Osteoblast (primary cell): ENCODE results near the gene BSND. TPM values are rescaled to one million over a fixed set of nuclear protein-coding genes. Genes with fewer than 3 reads are reported as not detected.

Source experiments
- DNase-seq: peaks from one replicate; pipeline ENCODE4 v3.0.0; 2011; ENCODE audit warnings: low spot score, mixed read lengths; ENCODE audit not compliant: insufficient read length; ENCODE audit errors: missing footprints
- H2AFZ ChIP-seq: 2 replicates; pipeline ENCODE4 v1.6.0; 2011; ENCODE audit warnings: mild to moderate bottlenecking, low read length
- H3K27ac ChIP-seq: 2 replicates; pipeline ENCODE4 v1.5.1; 2011; ENCODE audit warnings: mild to moderate bottlenecking, low read depth, low read length, moderate library complexity
- H3K27me3 ChIP-seq: 2 replicates; pipeline ENCODE4 v1.6.0; 2012; ENCODE audit warnings: mild to moderate bottlenecking, control low read depth, inconsistent platforms, low read length, moderate library complexity; ENCODE audit not compliant: insufficient read depth
- H3K36me3 ChIP-seq: 2 replicates; pipeline ENCODE4 v1.5.1; 2011; ENCODE audit warnings: mild to moderate bottlenecking, low read length, control low read depth, moderate library complexity; ENCODE audit not compliant: insufficient read depth
- H3K4me1 ChIP-seq: 2 replicates; pipeline ENCODE4 v1.5.1; 2011; ENCODE audit warnings: mild to moderate bottlenecking, low read length, control low read depth, moderate library complexity; ENCODE audit not compliant: insufficient read depth
- H3K4me2 ChIP-seq: 2 replicates; pipeline ENCODE4 v1.6.0; 2011; ENCODE audit warnings: mild to moderate bottlenecking, low read length; ENCODE audit not compliant: insufficient read depth
- H3K4me3 ChIP-seq: fragments of 200-600 bp; sonication (generic); 3 replicates; pipeline ENCODE4 v1.5.1; 2012; ENCODE audit warnings: mild to moderate bottlenecking, low read length, inconsistent platforms; ENCODE audit not compliant: insufficient read depth
- H3K79me2 ChIP-seq: 2 replicates; pipeline ENCODE4 v1.6.0; 2012; ENCODE audit warnings: mild to moderate bottlenecking, low read length, control low read depth, inconsistent platforms; ENCODE audit not compliant: insufficient read depth
- H3K9me3 ChIP-seq: 2 replicates; pipeline ENCODE4 v1.5.1; 2011; ENCODE audit warnings: low read depth, low read length, control low read depth
- H4K20me1 ChIP-seq: 2 replicates; pipeline ENCODE4 v1.6.0; 2012; ENCODE audit warnings: mild to moderate bottlenecking, low read length, control low read depth; ENCODE audit not compliant: insufficient read depth
- CTCF ChIP-seq: IDR thresholded peaks from 2 replicates; pipeline ENCODE4 v1.5.1; 2011; ENCODE audit warnings: mild to moderate bottlenecking, low read depth, low read length, moderate library complexity; ENCODE audit errors: extremely low read depth
- total RNA-seq: library from RNA; depleted of rRNA; stranded (reverse); fragments of >200 nt; gene quantifications from 2 replicates; pipeline ENCODE4 v1.2.3, GENCODE V29; 2012

BSND gene
- total RNA-seq, 1 donor = not detected

- no peaks in the 10 kb centered on the region for H3K4me1 ChIP-seq
- no peak for TF ChIP-seq CTCF
- H3K27ac ChIP-seq = no peak overlapping the region
- H3K4me3 ChIP-seq = no peak overlapping the region
- H4K20me1 ChIP-seq = no peaks in the 10 kb centered on the region
- H3K79me2 ChIP-seq = no peaks in the 10 kb centered on the region
- H3K27me3 ChIP-seq = peaks cover 4% of the 10 kb centered on the region
- no peak overlapping the region for H3K4me2 ChIP-seq
- DNase-seq = no peak
- H2AFZ ChIP-seq = no peak overlapping the region
- no peaks in the 10 kb centered on the region for H3K9me3 ChIP-seq
- H3K36me3 ChIP-seq = no peaks in the 10 kb centered on the region
Measured at GRCh38 chr1:54989473-54989872, 9.3 kb upstream of the BSND start.

GRCh38 chr1:54989968-54990810, 8.5 kb upstream of the BSND start:
- Histone ChIP-seq H3K4me1 (no peaks in the 10 kb centered on the region), H3K79me2 (no peaks in the 10 kb centered on the region), H4K20me1 (no peaks in the 10 kb centered on the region), H2AFZ (no peak overlapping the region), H3K9me3 (no peaks in the 10 kb centered on the region), H3K27ac (no peak overlapping the region), H3K4me3 (no peak overlapping the region), H3K36me3 (no peaks in the 10 kb centered on the region), H3K4me2 (no peak overlapping the region), H3K27me3 (peaks cover 6% of the 10 kb centered on the region)
- peak; percentile 86 for DNase-seq
- no peak for TF ChIP-seq CTCF

- Histone ChIP-seq H4K20me1 (no peaks in the 10 kb centered on the region), H2AFZ (no peak overlapping the region), H3K36me3 (no peaks in the 10 kb centered on the region), H3K4me1 (no peaks in the 10 kb centered on the region), H3K9me3 (no peaks in the 10 kb centered on the region), H3K4me3 (no peak overlapping the region), H3K27me3 (peaks cover 12% of the 10 kb centered on the region), H3K27ac (no peak overlapping the region), H3K79me2 (no peaks in the 10 kb centered on the region), H3K4me2 (no peak overlapping the region)
- DNase-seq = no peak
- TF ChIP-seq CTCF = no peak
Measured at GRCh38 chr1:54990916-54991315, 7.8 kb upstream of the BSND start.

- Histone ChIP-seq H3K79me2 (no peaks in the 10 kb centered on the region), H3K4me2 (no peak overlapping the region), H3K27me3 (peaks cover 18% of the 10 kb centered on the region)
Measured at GRCh38 chr1:54991939-54992338, 6.8 kb upstream of the BSND start.

More at GRCh38 chr1:54991939-54992338, 6.8 kb upstream of the BSND start:
- no peak overlapping the region for H2AFZ ChIP-seq
- H3K9me3 ChIP-seq = no peaks in the 10 kb centered on the region
- no peak overlapping the region for H3K27ac ChIP-seq
- H3K36me3 ChIP-seq = no peaks in the 10 kb centered on the region
- no peaks in the 10 kb centered on the region for H3K4me1 ChIP-seq
- TF ChIP-seq CTCF = no peak
- DNase-seq = no peak
- no peak overlapping the region for H3K4me3 ChIP-seq
- H4K20me1 ChIP-seq = no peaks in the 10 kb centered on the region
